GM21360 (cell line): ENCODE results near the gene TREX2.

Experiments used
- ATAC-seq: cut with Tn5 transposase; IDR thresholded peaks from one replicate; pipeline ENCODE4 v1.9.1; 2021; ENCODE audit warnings: mild to moderate bottlenecking, moderate library complexity; ENCODE audit not compliant: unreplicated experiment

The TREX2 gene

GRCh38 chrX:153476666-153477363, 31.0 kb upstream of the TREX2 start:
- no peak for ATAC-seq

- no peak for ATAC-seq
Measured at GRCh38 chrX:153475751-153476281, 30.0 kb upstream of the TREX2 start.

- no peak for ATAC-seq
Measured at GRCh38 chrX:153475271-153475670, 29.4 kb upstream of the TREX2 start.

GRCh38 chrX:153474718-153475117, 28.9 kb upstream of the TREX2 start:
- no peak for ATAC-seq

- ATAC-seq, result no peak
Measured at GRCh38 chrX:153474266-153474665, 28.4 kb upstream of the TREX2 start.

DNA sequence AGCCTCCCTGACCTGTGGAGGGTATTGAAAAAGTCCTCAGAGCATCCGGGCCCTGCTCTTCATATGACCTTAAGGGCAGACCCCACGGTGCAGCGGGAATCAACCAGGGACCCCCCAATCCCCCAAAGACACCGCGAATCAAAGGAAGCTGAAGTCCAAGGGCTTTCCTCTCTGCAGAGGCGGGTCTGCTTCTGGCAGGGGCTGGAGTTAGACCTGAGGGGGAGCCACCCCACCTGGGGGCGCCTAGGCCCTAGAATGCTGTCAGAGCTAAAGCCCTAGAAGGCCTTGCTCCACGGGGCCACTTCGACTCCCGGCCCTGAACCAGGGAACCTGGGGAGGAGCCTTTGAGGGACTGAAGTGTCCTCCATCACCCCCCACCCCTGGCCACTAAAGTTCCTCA, 27.3 kb upstream of the TREX2 start:
- no peak for ATAC-seq

GRCh38 chrX:153471663-153472280, 25.9 kb upstream of the TREX2 start:
- ATAC-seq, result no peak

GRCh38 chrX:153470411-153471363, 24.8 kb upstream of the TREX2 start, which contains the start of gene HAUS7:
HAUS7 (minus strand) TSS chrX:153470576; CDS start chrX:153470557, 19 bp downstream.
- peak; percentile 65 for ATAC-seq

DNA sequence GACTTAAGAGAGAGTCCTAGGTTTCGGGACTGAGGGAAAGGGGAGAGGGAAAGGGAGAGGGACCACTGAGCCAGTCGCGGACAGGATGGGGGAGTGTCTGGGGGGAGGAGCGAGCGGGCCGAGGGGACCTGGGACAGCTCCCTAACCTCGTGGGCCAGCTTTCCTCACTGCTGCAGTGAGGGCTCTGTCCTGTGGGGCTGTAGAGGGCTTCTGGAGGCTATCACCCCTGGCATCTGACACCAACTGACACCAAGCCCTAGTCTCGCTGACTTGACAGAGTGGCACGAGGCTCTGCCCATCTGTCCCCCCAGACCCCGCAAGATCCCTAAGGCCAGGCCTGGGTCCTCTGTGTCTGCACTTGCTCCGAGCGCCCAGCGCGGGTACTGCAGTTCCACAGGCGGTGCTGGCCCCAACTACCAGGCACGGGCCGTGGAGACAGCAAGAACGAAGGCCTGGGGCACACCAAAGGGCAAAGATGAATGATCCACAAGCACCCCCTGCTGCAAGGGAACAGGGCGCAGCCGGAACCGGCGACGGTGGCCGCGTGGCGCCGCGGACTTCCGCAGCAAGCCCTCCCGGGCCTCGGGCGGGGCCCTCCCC, 24.1 kb upstream of the TREX2 start:
- ATAC-seq, result peak; percentile 18

DNA sequence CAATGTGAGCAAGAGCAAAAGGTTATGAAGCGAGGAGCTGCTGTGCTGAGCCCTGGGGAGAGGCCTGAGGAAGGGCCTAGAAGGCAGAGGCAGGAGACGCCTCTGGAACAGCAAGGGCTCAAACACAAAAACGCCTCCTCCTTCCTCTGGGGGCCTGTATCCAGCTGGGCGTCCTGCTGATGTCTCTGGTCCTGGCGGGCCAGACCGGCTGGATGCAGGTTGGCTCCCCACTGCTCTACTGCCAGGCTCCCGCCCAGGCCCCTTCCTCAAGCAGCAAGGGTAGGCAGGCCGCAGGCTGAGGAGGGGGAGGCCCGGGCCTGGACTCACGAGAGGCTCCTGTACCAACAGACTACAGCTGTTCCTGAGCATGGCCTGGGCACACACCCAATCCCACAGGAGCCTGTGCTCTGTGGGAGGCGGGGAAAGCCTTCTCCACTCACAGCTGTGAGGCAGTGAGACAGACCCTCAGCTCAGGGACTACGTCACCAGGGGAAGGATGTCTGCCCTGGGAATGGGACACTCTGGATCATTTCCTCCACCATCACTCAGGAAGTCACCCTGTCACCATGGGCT, 22.2 kb upstream of the TREX2 start:
- no peak for ATAC-seq

- ATAC-seq, result no peak
Measured at GRCh38 chrX:153465691-153466380, 20.0 kb upstream of the TREX2 start.

DNA sequence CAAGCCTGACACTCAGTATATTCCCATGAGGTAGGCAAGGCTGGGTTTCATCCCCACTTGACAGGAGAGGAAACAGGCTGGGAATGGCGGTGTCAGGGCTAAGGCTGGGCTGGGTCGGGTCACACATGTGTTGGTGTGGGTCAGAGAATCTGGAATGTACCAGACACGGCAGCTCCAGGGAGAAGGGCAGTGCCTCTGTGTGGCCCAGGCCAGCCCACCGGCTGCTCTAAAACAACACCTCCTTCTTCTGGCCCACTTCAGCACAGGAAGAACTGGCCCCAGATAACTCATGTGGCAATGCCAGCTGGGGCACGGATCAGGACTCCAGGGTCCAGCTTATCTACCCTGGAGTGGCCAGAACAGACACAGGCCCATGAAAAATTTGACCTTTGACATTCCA, 18.3 kb upstream of the TREX2 start:
- no peak for ATAC-seq

GRCh38 chrX:153463556-153463955, 17.7 kb upstream of the TREX2 start:
- no peak for ATAC-seq

GRCh38 chrX:153463031-153463430, 17.2 kb upstream of the TREX2 start:
- no peak for ATAC-seq

- no peak for ATAC-seq
Measured at GRCh38 chrX:153462291-153462690, 16.4 kb upstream of the TREX2 start.

GRCh38 chrX:153460826-153461225, 15.0 kb upstream of the TREX2 start:
- ATAC-seq, result no peak

DNA sequence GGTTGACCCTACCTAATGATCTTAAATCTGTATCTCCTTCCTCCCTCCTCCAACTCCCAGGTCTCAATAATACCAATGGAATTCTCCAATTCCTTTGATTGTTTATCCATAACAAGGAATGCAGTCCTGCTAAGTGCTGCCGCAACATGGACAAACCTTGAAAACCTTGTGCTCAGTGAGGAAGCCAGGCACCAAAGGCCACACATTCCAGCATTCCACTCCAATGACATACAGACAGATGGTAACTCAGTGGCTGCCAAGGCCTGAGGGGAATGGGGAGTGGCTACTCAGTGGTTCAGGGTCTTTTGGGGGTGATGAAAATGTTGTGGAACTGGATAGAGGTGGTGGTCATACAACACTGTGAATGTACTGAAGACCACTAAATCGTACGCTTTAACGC, 14.1 kb upstream of the TREX2 start:
- no peak for ATAC-seq

GRCh38 chrX:153458476-153458875, 12.6 kb upstream of the TREX2 start:
- no peak for ATAC-seq

DNA sequence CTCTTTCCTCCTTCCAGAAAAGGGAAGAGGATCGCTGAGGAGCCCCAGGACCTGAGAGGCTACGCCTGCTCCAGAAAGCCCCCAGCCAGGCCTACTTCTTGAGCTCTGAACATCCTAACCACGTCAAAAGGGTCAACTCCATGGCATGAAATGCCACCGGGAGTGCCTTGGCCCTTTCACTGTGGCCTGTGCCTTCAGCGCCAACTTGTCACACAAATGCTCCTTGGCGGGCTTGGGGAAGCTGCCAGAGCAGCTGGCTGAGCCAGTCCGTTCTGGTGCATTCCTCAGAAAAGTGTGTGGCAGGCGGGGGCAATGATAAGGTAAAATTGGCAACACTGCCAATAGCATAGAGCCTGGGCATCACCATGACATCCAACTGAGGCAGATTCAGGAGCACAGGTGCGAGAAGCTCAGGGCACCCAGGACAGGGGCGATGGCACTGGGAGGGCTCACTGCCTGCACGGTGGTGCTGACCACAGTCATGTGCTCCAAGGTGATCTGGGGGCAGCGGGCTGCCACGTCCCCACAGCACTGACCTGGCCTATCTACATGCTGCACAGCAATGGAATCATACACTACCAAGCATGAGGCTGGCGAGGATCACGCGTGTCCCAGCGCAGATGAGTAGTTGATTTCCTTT, 12.1 kb upstream of the TREX2 start:
- ATAC-seq, result no peak
